Lower leg skin (tissue), 3 donors: ENCODE results near the gene LCN9.

Source experiments
- CTCF ChIP-seq, 3 donors: fragments of 450-650 bp; IDR thresholded peaks; one replicate each; pipeline ENCODE4 v1.5.1; 2016; ENCODE audit warnings: antibody characterized with exemption in 3 of 3, mild to moderate bottlenecking in 3 of 3, moderate library complexity in 2 of 3
- POLR2A ChIP-seq, 2 donors: fragments of 450-650 bp; IDR thresholded peaks; one replicate each; pipeline ENCODE4 v1.6.1; 2016 to 2017; ENCODE audit warnings: antibody characterized with exemption in 2 of 2, mild to moderate bottlenecking in 1 of 2, moderate library complexity in 1 of 2

- TF ChIP-seq CTCF (IDR thresholded peaks at IDR 0.05): no peak
- no peak for TF ChIP-seq POLR2A (IDR thresholded peaks at IDR 0.05)
Measured at GRCh38 chr9:135680056-135680455, 16.9 kb downstream of the LCN9 start.
